Stimulated activated CD4-positive, alpha-beta T cell treated with anti-CD3 and anti-CD28 coated beads, Interleukin-2, amount 100 ng/mL, for 48 hours (primary cell): ENCODE data around the gene INPP5A.

Source experiments
- DNase-seq, 2 donors: peaks; one replicate each; pipeline ENCODE4 v3.0.0-alpha.2; 2020

INPP5A gene

DNA sequence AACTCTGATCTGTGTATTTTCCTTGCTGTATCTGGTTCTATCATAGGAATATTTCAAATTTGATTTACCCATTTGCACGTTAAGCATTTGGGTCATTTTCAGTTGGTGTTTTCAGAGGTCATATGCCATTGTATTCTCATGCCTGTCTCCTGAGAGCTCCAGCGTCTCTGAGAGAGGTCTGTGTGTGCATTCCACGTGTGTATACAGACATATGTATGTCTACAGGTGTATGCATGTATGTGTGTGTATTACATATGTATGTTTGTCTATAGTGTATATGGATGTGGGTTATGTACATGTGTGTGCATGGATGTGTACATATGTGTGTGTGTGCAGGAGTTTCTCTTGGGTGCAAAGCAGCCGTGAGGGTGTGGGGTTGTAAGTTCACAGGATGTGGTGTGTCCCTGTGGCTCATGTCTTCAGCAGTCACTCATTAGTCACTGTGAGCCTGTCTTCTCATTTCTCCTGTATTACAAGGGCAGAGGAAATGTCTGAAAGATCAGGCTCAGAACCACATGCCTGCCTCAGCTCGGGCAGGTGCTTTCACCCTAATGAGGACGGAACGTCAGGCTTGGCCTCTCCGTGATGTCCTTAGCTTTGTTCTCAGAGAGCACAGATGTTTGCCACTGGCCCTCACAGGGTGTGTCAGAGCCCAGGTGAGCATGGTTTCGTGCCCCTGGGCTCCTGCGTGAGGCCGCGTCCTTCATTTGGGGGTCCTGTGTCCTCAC is 146.7 kb downstream of the INPP5A start:
- DNase-seq, result peak; percentile 6 to 29

DNA sequence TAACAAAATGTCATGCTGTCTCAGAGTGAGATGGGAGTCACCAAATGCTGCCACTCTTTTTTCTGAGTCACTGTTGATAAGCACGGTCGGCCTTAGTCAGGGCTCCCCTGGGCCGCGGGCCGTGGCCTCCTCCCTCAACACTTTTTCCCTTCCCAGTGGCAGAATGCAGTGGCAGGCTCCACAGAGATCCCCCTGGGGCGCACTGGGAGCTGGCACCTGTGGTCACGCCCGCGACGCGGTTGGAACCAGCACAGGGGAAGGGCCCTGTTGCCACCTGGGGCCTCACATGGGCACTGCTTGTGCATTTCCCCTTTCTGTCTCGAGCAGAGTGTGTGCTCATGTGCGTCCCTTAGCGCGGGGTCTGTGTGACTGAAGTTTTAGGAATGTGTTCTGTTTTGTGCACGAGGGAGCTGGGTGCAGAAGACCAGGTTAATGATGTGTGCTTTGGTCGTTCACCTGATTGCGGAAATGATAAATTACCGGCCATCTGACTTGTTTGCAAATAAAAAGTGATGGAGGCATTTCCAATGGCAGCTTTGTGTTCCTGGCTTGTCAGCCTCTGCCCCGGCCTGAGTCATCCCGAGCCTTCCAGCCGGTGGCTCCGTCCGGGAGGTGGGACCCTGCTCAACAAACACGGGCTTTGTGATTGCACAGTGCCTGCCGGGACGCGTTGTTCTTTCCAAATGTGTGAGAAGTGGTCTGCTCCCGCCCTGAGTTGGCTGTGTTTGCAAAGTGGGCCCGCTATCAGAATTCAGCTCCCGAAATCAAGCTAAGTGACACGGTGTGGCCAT is 147.7 kb downstream of the INPP5A start:
- DNase-seq, result peak in 1 of 2 donors; percentile 16

DNA sequence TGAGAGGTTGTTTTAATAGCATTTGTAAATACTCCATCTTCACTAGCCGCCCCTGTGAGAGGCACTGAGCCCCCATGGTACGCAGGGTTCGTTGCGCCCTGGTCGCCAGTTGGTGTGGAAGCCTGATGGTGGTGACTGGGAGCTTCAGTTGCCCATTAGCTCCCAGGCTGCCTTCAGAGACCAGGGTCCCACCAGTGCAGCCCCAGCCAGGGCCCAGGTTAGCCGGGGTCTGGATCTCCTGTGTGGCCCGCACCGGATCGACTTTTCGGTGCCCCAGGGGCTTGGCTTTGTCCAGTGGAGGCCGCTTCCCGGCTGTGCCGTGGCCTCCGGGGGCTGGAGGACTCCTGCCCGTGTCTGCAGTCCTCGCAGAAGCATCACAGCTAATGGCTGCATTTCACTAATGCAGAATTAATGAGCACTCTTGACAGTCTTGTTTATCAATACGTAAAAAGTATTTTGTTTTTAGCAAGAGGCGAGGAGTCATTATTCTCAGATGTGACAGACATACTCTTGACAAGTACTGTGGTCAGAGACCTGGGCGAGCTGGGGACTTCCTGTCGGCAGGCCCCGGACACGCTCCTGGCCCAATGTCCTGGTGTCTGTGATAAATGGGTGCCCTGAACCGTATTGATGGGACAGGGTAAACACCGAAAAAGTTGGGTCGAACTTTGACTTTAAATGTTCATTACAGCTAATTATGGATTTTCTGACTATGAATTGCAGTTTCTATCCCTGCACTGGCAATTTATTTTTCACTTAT is 148.5 kb downstream of the INPP5A start:
- no peak for DNase-seq

DNA sequence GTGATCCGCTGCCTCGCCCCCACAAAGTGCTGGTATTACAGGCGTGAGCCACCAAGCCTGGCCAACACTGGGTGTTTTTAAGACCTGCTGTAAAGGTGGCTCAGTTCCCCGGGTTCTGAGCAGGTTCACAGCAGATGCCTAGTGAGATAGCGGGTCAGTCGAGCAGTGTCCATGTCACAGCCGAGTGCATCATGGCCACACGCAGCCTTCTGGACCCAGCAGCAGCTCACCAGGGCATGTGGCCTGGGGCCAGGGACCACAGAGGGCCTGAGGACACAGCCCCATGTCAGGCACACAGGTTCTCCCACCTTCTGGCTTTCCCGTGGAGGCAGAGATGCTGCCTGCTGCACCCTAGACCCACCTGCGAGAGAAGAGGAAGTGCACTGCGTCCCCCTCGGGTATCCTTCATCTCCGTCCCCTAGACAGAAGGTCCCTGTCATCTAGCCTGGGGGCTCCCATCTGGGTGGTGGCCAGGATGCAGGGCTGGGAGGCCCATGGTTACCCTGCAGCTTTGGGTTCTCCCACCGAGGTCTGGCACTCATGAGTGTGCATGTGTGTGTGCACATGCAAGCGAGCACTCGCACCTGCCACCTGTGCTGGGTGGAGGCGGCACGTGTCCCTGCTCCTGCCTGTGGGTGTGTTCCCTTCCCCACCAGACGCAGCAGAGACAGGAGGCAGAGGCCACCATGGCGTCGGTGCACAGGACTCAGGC is 149.8 kb downstream of the INPP5A start:
- DNase-seq, result no peak

DNA sequence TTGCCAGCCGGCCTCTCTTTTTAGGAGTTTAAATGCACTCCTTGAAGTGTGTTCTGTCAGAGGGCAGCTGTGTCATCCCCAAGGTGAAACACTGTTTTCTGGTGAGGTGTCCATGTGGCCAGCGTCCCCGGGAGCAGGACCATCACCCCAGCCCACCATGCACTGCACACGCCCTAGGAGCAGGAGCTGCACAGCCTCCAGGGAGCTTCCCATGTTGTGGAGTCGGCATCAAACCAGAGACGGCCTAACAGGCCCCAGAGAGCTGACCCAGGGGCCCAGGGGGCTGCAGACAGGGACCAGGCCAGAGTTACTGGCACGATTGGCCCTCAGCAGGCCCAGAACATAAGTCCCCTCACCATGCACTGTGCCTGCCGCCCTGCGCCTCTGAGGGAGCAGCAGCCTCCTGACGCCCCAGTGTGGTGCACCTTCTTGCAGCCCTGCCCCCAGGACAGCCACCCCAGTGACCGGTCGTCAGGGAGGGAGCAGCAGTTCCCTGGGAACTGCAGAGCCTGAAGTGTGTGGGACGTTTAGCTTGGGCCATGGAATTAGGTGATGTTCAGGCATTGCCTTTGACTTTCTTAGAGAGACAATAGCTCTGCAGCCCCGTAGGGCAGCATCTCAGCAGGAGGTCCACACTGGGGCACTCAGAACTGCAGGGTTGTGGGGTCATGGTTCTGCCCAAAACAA is 150.4 kb downstream of the INPP5A start:
- no peak for DNase-seq

DNA sequence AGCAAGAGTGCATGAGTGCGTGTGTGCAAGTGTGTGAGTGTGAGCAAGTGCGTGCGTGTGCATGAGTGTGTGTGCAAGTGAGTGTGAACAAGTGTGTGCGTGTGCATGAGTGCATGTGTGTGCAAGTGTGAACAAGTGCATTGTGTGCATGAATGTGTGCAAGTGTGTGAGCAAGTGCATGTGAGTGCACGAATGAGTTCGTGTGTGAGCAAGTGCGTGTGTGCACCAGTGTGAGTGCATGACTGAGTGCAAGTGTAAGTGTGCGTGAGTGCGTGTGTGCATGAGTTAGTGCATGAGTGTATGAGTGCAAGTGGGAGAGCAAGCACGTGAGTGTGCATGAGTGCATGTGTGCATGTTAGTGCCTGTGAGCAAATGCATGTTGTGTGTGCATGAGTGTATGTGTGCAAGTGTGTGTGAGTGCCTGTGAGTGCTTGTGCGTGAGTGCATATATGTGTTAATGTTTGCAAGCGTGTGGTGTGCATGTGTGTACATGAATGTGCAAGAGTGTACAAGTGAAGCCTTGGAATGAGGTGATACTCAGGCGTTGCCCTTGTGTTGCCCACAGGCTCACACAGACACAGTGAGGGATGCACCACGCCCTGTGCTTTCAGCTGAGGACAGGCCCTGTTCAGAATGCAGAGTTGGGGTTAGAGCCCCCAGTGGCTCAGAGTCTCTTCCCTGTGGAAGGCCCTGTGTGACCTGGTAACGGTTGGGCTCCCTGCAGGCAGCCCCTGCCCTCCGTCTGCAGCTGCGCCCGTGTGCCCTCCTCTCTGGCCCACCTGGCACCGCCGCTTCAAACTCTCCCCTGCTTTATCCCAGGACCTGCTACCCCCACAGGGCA is 151.2 kb downstream of the INPP5A start:
- no peak for DNase-seq

DNA sequence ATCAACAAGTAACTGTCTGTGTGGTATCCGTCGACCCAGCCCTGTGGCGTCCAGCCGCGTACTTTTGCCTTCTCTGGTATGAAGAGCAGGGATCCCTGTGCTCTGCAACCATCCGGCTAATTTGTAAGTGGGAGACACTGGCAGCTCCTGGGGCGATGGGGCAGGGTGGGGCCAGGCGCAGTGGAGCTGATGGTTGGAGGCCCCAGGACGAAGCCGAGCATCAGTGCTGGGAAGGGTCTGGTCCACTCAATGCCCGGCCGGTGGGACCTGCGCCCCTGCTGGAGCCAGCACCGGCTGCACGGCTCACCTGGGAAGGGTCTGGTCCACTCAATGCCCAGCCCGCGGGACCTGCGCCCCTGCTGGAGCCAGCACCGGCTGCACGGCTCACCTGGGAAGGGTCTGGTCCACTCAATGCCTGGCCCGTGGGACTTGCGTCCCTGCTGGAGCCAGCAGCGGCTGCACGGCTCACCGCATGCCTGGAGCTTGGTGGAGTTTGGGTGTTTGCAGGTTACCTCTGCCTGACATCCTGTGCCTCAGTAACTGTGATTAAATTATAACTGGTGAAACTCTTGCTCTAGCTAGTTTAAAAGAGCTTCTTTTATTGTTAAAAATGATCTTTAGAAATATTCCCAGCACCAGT is 152.3 kb downstream of the INPP5A start:
- no peak for DNase-seq

DNA sequence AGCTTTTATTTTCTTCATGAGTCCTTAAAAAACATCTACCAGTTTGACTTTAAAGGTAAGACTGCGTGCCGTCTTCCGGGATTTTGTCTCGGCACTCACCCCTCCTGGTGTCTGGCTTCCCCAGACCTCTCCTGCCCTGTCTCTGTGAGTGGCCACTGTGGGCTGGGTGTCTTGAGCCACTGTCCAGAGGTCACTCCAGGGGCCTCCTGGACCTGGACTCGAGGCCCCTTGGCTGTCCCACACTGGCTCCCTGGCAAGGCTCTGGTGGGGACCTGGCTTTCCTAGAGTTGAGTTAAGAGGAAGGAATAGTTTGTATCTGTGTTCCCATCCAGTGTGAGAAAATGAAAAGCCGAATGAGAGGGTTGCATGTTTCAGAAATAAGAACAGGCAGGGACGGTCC is 152.8 kb downstream of the INPP5A start:
- no peak for DNase-seq

DNA sequence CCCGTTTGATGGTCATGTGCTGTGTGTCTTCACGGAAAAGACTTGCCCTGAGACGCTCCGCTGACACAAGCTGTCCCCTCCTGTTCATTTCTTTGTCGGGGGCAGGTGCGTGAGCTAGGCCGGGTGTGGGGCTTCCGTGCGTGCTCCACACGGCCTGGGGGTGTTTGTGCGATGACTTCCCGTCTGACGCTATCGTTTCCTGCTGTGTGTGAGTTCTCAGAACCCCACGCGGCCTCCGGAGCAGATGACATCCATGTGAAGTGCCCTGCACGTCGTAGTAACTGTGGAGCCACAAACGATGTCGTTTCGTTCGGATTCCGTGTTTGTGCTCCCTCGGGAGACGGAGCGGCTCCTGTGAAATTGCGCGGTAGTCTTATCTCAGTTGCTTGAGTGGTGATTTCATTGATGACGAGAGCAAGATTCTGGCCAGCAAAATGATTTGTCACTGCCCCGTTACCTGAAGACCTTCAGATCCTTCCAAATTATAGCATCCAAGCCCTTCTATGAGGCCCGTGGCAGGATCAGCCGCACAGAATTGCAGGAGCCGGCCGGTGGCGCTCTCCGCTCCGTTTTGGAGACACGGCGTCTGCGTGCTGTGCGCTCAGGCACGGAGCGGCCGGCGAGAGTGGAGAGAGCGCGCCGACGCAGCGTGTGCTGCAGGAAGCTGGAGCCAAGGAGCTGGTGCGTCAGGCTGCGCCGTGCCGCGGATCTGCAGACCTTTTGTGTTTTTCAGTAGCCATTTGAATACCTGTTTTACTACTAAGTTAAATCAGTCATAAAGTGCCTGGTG is 153.4 kb downstream of the INPP5A start:
- no peak for DNase-seq

DNA sequence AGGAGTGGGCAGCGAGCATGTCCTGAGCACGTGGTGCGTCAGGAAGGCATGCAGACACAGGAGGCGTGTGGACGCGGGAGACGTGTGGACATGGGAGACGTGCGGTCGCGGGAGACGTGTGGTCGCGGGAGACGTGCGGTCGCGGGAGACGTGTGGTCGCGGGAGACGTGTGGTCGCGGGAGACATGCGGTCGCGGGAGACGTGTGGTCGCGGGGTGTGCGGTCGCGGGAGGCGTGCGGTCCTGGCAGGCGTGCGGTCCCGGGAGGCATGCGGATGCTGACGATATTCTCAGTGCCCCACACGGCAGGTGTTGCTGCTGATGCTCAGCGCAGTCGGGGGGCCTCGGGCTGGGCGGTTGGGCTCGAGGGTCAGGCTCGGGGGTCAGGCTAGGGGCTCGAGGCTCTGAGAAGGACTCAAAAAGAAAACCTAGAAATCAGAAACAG is 154.1 kb downstream of the INPP5A start:
- DNase-seq, result no peak

DNA sequence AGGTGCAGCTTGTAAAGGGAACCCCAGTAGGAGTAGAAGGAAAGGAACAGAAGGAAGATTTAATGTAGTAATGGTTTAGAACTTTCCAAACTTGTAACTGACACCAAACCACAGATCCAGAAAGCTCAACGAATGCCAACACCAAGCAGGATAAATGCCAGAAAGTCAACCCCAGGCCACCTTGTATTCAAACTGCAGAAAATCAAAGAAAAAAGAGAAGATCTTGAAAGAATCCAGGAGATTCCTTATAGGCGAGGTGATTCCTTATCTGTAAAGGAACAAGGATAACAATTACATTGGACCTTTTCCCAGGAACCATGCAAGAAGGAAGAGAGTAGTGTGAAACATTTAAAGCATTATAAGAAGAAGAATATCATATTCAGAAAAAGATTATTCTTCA is 154.7 kb downstream of the INPP5A start:
- no peak for DNase-seq

DNA sequence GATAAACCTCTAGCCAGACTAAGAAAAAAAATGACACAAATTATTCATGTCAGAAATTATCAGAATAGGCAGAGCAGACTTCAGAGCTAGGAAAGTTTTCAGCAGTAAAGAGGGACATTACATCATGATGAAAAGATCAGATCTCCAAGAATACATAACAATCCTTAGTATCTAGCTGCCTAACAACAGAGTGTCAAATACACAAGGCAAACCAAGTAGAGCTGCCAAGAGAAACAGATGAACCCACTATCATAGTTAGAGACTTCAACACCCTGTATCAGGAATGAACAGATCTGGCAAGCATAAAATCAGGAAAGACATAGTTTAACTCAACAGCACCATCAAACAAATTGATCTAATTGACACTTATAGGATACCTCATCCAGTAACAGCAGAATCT is 156.1 kb downstream of the INPP5A start:
- DNase-seq, result no peak

DNA sequence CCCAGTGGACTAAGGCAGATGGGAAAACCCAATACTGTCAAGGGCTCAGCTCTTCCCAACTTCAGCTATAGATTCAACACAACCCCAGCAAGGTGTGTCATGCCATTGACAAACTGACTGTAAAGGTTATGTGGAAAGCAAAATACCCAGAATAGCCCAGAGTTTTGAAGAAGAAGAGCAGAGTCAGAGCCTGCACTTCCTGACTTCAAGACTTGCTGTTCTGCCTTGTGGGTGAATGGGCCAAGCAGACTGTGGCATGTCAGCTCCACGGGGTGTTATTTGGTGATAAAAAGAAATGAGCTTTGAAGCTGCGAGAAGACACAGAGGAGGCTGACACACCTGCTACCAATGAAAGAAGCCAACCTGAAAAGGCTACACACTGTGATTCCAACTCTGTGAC is 158.6 kb downstream of the INPP5A start:
- DNase-seq, result no peak

DNA sequence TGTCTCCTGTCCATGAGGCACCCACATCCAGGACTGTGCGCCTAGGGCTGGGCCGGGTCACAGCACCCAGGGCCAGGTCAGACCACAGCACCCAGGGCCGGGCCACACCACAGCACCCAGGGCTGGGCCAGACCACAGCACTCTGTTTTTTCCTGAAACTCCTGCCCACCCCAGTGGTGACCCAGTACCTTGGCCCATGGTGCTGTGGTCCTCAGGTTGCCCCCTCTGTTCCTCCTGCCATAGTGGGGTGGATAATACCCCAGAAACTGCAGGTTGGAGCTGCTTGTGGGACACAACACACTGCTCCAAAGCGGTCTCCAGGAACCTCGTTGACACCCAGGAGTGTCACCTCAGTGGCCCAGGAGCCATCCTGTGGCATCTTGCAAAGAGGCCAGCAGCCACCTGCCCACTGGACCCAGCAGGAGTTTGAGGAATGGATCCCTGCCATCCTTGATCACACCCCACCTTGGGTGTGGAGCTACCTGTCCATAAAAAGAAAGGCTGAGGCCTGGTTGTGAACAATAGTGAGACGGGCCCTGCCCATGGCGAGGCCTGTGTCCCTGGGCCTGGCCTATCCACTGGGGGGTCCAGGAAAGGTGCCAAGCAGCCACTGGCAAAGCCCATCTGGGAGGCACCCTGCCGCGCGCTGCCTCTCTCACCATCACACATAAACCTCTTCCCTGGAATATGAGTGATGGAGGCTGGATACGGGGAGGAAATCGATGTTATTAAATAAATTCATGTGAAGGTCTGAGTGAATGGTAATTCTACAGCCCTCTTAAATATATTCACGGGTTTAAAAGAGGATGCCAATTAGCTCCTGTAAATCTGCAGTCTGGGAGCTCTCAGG is 159.4 kb downstream of the INPP5A start:
- DNase-seq, result no peak

DNA sequence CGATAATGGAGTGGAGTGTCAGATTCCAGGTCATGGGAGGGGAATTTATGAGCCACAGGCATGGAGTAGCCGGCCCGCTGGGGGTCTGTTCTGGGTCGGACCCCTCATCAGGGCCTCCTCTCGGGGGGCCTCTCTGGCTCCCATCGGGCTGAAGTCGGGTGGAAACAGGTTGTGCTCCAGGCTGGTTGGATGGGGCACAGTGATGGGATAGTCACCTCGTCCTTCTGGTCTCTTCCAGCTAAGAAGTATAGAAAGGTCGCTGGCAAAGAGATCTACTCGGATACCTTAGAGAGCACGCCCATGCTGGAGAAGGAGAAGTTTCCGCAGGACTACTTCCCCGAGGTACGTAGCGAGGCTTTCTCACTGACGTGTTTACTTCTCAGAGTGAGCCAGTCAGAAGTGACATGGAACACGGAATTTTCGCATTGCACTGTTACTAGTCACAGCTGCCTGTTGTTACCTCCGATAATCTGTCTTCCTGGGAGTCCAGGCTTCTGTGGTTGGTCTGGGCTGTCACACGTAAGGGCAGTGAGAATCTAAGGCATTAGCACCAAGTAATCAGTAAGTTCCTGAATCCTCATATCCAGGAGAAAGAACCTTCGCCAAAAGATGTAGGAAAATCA is 160.1 kb downstream of the INPP5A start:
- DNase-seq, result no peak

DNA sequence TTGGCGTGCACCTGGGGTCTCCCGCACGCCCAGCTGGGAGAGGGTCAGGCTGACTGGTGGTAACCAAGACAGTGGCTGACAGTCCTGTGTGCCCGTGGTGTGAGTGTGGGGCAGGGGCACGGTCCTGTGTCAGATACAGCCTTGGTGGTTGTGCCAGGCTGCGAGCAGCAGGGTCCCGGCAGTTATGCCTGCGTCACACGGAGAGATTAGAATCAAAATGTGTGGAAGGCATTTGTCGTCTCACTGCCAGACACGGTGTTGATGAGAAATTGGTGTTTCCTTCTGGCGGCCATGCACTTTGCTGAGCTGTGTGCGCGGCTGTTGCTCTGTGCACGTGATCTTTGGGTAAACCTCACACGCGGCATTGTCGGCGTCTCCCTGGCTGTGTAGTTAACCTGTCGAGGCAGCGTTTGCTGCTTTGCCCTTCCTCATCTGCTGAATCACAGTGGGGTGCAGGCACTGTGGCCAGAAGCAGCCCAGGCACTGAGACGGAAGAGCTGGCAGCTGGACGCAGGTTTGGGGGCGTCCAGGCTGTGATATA is 160.7 kb downstream of the INPP5A start:
- DNase-seq, result no peak

DNA sequence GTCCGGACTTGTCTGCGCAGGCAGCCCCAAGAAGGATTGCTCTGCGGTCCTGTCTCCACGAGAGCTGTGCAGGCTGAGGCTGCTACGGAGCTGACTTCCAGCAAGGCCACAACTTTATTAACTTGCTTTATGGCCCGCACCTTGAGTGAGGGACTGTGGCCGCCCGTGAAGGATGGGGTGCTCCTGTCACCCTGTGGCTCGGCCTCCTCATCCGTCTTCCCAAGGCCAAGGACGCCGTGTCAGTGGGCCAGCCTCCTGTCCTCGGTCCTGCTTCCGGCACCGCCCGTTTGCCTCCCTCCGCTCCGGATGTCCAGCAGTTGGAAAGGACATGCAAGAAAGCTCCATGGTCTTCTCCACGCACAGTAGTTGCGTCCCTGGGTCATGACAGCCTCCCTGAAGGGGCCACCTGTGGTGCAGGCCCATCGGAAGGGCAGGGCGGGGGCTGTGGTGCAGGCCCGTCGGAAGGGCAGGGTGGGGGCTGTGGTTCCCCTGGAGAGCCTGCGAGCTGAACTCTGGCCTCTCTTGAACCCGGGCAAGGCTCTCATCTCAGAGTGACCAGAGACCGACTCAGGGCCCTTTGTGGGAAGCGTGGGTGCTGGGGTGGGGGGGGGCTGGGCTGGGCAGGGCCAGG is 161.3 kb downstream of the INPP5A start:
- DNase-seq, result no peak
